SH-SY5Y (cell line): ENCODE measurements around the gene CELSR3.

Experiments used
- GATA2 ChIP-seq: IDR thresholded peaks from 2 replicates; pipeline ENCODE4 v1.6.1; 2011; ENCODE audit warnings: mild to moderate bottlenecking, low read depth, low read length
- GATA3 ChIP-seq: IDR thresholded peaks from 2 replicates; pipeline ENCODE4 v1.6.1; 2011; ENCODE audit warnings: low read depth, mild to moderate bottlenecking, low read length, moderate library complexity

- no peak for TF ChIP-seq GATA2
- no peak for TF ChIP-seq GATA3
Observed at GRCh38 chr3:48698891-48699290, 36.2 kb upstream of the CELSR3 start.
